Measurements from ENCODE around the gene TMED4.

DNA sequence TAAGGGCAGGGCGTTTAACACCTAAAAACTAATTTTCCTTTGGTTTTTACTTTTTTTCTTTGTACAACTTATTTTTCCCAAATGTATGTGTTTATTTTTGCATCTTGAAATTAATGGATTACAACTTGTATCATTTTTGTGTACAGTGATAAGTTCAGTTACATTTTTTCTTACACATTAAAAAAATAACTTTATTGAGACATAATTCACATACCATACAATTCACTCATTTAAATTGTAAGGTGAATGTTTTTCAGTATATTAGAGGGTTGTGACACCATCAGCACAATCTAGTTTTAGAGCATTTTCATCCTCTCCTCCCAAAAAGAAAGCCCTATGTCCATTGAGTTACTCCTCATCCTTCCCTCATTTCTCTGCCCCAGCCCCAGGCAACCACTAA, 36.0 kb upstream of the TMED4 start:
- TF ChIP-seq, protein P1, sequence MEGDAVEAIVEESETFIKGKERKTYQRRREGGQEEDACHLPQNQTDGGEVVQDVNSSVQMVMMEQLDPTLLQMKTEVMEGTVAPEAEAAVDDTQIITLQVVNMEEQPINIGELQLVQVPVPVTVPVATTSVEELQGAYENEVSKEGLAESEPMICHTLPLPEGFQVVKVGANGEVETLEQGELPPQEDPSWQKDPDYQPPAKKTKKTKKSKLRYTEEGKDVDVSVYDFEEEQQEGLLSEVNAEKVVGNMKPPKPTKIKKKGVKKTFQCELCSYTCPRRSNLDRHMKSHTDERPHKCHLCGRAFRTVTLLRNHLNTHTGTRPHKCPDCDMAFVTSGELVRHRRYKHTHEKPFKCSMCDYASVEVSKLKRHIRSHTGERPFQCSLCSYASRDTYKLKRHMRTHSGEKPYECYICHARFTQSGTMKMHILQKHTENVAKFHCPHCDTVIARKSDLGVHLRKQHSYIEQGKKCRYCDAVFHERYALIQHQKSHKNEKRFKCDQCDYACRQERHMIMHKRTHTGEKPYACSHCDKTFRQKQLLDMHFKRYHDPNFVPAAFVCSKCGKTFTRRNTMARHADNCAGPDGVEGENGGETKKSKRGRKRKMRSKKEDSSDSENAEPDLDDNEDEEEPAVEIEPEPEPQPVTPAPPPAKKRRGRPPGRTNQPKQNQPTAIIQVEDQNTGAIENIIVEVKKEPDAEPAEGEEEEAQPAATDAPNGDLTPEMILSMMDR (IDR thresholded peaks at IDR 0.05): no peak
- TF ChIP-seq POLR2A (IDR thresholded peaks at IDR 0.05): no peak

All from heart left ventricle (tissue), 13 donors.